Right hindlimb (tissue), 1 donor: ENCODE measurements around the gene INTU.

Experiments used
- DNase-seq: peaks from one replicate; pipeline ENCODE4 v3.0.0-alpha.2; 2018

The INTU gene

DNA sequence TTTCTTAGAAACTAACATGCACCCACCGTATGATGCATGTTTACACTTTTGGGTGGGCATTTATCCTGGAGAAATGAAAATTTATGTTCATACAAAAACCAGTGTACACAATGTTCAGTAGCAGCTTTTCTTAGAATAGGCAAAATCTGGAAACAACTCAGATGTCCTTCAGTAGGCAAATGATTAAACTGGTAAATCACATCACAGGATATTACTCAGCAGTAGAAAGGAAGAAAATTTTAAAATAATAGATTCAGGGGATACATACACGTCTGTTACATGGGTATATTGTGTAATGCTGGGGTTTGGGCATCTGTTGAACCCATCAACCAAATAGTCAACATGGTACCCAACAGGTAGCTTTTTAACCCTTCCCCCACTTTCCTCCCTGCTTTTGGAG is 124.1 kb downstream of the INTU start:
- DNase-seq: no peak

DNA sequence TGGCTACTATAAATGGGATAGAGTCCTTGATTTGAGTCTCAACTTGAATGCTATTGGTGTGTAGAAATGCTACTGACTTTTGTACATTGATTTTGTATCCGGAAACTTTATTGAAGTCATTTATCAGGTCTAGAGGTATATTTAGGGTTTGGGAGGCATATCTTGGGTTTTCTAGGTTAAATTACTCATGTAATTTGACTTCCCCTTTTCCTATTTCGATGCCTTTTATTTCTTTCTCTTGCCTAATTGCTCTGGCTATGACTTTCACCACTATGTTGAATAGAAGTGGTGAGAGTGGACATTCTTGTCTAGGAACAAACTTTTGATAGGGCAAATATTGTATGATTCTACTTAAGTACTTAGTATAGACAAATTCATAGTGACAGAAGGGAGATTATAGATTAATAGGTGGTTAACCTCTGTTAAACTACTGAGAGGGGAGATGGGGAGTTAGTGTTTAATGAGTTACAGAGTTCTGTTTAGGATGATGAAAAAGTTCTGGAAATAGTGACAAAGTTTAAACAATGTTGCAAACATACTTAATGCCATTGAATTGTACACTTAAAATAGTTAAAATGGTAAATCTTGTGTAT is 126.6 kb downstream of the INTU start:
- DNase-seq: no peak

DNA sequence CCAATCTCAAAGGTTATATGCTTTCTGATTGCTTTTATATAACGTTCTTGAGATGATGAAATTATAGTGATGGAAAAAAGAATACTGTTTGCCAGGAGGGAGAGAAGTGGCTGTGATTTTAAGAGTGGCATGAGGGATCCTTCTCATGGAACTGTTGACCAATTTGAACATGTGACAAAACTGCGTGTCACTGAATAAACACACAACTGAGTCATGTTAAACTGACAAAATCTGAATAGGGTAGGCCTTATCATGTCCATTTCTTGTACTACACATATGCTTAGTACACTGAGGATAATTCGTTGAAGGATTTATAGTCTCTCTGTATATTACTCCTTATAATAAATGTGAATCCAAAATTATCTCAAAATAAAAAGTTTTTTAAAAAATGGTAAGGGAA is 127.1 kb downstream of the INTU start:
- no peak for DNase-seq

DNA sequence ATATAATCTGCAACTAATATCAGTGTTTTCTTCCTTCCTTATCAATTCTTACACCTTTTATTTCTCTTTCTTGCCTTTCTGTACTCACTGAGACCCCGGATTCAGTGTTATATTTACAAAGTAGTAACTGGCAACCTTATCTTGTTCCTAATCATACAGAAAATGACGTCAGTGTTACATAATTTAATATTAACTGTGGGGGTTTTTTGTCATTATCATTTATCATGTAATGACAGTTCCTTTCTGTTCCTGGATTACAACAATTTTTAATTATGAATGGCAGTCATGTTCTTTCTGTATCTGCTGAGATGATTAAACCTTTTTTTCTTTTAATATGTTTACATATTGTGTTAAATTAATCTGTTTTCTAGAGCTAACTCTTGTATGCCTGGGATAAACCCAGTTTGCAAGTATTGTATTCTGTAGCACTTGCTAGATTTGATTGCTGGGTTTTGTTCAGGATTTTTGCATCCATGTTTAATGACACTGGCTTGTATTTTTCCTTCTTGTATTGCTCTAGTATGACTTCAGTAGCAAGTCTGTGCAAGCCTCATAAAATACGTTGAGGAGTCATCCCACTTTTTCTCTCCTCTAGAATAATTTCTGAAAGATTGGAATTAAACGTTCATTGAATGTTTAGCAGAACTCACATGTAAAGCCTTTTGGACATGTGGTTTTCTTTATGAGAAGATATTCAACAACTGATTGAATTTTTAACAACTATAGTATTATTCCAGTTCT is 138.9 kb downstream of the INTU start:
- DNase-seq: no peak

DNA sequence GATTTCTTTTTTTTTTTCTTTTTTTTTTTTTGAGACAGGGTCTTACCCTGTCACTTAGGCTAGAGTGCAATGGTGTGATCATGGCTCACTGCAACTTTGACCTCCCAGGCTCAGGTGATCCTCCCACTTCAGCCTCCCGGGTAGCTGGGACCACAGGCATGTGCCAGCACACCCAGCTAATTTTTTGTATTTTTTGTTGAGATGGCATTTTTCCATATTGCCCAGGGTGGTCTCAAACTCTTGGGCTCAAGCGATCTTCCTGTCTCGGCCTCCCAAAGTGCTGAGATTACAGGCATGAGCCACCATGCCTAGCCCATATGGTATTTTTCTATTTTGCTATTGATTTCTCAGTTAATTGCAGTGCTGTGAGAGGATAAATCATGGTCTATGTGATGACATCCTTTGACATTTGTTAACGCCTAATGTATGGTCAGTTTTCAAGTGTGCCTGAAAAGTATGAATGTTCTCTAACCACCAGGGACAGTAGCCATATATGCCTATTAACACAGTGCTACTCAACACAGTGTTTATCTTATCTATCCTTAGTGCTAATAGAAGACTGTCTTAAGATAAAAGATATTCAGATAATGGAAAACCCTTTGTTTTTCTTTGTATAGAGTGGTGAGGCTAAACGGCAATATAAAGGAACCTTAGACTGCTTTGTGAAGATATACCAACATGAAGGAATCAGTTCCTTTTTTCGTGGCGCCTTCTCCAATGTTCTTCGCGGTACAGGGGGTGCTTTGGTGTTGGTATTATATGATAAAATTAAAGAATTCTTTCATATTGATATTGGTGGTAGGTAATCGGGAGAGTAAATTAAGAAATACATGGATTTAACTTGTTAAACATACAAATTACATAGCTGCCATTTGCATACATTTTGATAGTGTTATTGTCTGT is 140.3 kb downstream of the INTU start:
- no peak for DNase-seq

DNA sequence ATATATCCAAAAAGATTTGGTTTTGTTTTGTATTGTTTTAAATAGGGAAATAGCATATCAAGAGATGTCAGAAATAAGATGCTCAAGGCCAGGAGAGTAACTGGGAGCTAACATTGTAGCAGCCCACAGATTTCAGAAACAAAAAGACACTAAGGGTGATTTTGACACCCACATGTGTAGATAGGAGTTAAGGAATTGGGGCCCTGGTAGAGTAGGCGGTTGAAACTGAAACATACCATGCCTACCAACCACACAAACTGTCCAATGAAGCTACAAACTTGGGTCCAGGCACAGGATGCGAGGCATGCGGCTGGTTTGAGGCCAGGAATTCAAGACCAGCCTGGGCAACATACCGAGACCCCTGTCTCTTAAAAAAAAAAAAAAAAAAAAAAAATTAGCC is 143.1 kb downstream of the INTU start:
- no peak for DNase-seq
